ENCODE measurements around the gene CSPG4. TPM values are rescaled to one million over a fixed set of nuclear protein-coding genes. Genes with fewer than 3 reads are reported as not detected.
"Not testable (repeated sequence)": the region's sequence is repeated elsewhere in the genome, so short reads cannot be mapped to it uniquely, and the experiment has no call there.

Gene CSPG4
- polyA plus RNA-seq, 1 donor (not counting 4 experiments of a cell fraction or from before 2014, with no cell fraction given) = 0.67 TPM

DNA sequence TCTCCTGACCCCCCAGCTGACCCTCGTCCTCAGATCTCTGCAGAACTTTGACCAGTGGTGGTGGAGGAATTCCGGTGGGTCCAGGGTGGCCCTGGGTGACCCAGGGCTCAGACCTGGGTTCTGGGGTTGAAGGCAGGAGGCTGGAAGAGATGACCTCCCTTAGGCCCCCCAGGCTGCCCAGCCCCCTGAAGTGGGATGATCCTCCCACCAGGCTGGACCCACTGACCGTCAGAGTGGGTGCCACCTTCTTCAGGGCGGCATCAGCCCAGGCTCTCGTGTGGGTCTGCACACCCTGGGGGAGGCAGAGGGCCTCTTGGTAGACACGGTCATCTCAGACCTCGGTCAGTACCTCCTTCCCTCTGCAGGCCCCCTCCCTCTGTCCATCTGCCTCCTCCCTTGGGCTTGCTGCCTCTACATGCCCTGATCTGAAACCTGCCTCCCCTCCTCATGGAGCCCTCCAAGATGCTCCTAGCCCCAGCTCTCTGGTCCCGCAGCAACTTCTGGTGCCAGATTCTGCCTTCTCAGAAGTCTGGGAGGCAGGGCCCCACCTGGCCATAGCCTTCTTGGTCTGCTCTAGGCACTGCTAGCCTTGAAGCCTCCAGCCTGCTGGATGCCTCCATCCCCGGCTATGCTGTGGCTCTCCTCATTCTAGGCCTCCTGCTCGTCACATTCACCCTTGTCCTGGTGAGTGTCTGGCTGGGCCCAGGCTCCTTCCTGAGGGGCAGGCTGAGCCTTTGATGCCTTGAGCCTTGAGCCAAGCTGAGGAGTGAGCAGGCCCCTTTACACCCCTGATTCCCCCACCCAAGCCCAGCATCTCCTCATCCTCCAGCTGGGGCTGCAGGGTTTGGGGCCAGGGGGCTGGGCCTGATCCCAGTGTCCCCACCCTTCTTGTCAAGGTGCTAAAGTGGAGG is 49.1 kb upstream of the CSPG4 start:
- Histone ChIP-seq H3K36me3 (ENCODE audit: control insufficient read depth in 2 of 2, extremely low read depth in 1 of 2, insufficient read depth in 2 of 2, low read length in 2 of 2) (no peaks in the 10 kb centered on the region), H3K27me3 (ENCODE audit: control insufficient read depth, extremely low read depth, insufficient read depth, low read length) (no peaks in the 10 kb centered on the region), H3K4me3 (ENCODE audit: control insufficient read depth in 2 of 3, extremely low read depth in 1 of 3, insufficient read depth in 2 of 3, low read depth in 1 of 3, low read length in 3 of 3) (no peak overlapping the region), H3K4me2 (ENCODE audit: control insufficient read depth, extremely low read depth, insufficient read depth, low read depth, low read length) (no peak overlapping the region), H3K27ac (ENCODE audit: control insufficient read depth, insufficient read depth, low read length) (no peak overlapping the region), H3K9me3 (ENCODE audit: control insufficient read depth, low read depth, low read length) (no peaks in the 10 kb centered on the region), H3K9me1 (ENCODE audit: control insufficient read depth, extremely low read depth, insufficient read depth, low read length) (no peaks in the 10 kb centered on the region), H3K9ac (ENCODE audit: control insufficient read depth, extremely low read depth, insufficient read depth, low read length) (no peak overlapping the region), H3K79me2 (ENCODE audit: control insufficient read depth, insufficient read depth, low read length) (no peaks in the 10 kb centered on the region), H2AFZ (ENCODE audit: control insufficient read depth, low read length) (no peak overlapping the region), H3K4me1 (ENCODE audit: control insufficient read depth, extremely low read depth, insufficient read depth, low read length) (peaks cover 5% of the 10 kb centered on the region), H4K20me1 (ENCODE audit: control insufficient read depth, extremely low read depth, insufficient read depth, low read length) (no peaks in the 10 kb centered on the region)
- DNase-seq (ENCODE audit: low read depth, low spot score) (no peak), FAIRE-seq (no peak)
- dilution Hi-C loops (cut with MboI; ENCODE audit: extremely low pct_ligation_motif_present, low sequenced_read_pairs) = no loop called here
- TF ChIP-seq EZH2 (IDR thresholded peaks at IDR 0.05; ENCODE audit: low read length) = no peak
- TF ChIP-seq, protein P1, sequence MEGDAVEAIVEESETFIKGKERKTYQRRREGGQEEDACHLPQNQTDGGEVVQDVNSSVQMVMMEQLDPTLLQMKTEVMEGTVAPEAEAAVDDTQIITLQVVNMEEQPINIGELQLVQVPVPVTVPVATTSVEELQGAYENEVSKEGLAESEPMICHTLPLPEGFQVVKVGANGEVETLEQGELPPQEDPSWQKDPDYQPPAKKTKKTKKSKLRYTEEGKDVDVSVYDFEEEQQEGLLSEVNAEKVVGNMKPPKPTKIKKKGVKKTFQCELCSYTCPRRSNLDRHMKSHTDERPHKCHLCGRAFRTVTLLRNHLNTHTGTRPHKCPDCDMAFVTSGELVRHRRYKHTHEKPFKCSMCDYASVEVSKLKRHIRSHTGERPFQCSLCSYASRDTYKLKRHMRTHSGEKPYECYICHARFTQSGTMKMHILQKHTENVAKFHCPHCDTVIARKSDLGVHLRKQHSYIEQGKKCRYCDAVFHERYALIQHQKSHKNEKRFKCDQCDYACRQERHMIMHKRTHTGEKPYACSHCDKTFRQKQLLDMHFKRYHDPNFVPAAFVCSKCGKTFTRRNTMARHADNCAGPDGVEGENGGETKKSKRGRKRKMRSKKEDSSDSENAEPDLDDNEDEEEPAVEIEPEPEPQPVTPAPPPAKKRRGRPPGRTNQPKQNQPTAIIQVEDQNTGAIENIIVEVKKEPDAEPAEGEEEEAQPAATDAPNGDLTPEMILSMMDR (optimal IDR thresholded peaks at IDR 0.05 in 1 of 3, IDR thresholded peaks at IDR 0.05 in 1 of 3, conservative IDR thresholded peaks at IDR 0.05 in 1 of 3; ENCODE audit: extremely low read depth in 1 of 3, insufficient read depth in 2 of 3, low read length in 3 of 3) = no peak

DNA sequence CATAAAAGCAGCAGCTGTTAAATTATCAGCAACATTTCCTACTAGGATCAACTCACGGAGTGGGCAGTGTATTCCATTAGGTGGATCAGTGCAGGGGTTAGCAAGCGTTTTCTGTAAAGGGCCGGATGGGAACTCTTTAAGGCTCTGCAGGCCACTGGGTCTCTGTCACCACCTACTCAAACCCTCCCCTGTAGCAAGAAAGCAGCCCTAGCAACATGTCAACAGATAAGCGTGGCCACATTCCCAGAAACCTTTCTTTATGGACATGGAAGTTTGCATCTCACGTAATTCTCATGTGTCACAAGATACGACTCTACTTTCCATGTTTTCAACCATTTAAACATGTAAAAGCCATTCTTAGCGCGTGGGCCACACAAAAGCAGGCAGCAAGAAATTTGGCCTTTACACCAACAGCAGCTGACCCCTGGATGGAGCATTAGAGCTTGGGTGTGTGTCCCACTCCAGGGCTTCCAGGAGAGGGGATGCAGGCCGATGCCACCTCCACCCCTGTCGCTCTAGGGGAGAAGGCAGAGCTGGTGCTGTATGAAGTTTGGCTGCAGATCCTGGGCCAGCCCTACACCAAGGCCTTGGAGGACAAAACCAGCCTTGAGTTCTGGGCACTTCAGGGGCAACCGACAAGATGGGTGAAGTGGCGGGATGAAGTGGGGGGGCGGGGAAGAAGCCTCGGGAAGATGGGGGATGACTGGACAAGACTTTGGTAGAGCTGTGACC is 48.2 kb upstream of the CSPG4 start:
- no peak overlapping the region for H3K27ac ChIP-seq (ENCODE audit: control insufficient read depth, insufficient read depth, low read length)

DNA sequence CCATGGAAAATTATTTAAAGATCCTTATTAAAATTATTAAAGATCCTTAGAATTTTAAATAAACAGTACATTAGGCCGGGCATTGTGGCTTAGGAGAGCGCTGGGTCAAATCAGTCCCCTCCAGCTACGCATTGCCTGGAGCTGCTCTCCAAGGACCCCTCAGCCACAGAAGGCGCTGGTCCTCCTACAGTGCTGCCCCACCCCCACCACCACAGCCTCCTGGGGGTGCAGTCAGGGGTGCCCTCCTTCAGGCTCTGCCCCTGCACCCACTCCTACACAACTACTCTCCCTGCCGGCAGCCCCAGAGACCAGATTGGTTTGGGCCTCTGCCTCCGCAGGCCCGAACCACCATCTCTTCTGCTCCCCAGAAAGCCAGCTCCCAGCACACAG is 47.5 kb upstream of the CSPG4 start:
- H3K27me3 ChIP-seq (ENCODE audit: control insufficient read depth, extremely low read depth, insufficient read depth, low read length); H3K9me1 ChIP-seq (ENCODE audit: control insufficient read depth, extremely low read depth, insufficient read depth, low read length); H4K20me1 ChIP-seq (ENCODE audit: control insufficient read depth, extremely low read depth, insufficient read depth, low read length); H3K79me2 ChIP-seq (ENCODE audit: control insufficient read depth, insufficient read depth, low read length); H3K4me3 ChIP-seq (ENCODE audit: control insufficient read depth in 2 of 3, extremely low read depth in 1 of 3, insufficient read depth in 2 of 3, low read depth in 1 of 3, low read length in 3 of 3); H2AFZ ChIP-seq (ENCODE audit: control insufficient read depth, low read length); H3K36me3 ChIP-seq (ENCODE audit: control insufficient read depth in 2 of 2, extremely low read depth in 1 of 2, insufficient read depth in 2 of 2, low read length in 2 of 2); H3K9me3 ChIP-seq (ENCODE audit: control insufficient read depth, low read depth, low read length); FAIRE-seq; H3K27ac ChIP-seq (ENCODE audit: control insufficient read depth, insufficient read depth, low read length); DNase-seq (ENCODE audit: low read depth, low spot score); H3K9ac ChIP-seq (ENCODE audit: control insufficient read depth, extremely low read depth, insufficient read depth, low read length); H3K4me1 ChIP-seq (ENCODE audit: control insufficient read depth, extremely low read depth, insufficient read depth, low read length); dilution Hi-C loops (cut with MboI; ENCODE audit: extremely low pct_ligation_motif_present, low sequenced_read_pairs); H3K4me2 ChIP-seq (ENCODE audit: control insufficient read depth, extremely low read depth, insufficient read depth, low read depth, low read length): not testable (repeated sequence)

More for the DNA sequence above, 48.2 kb upstream of the CSPG4 start:
- no peak overlapping the region for H3K9ac ChIP-seq (ENCODE audit: control insufficient read depth, extremely low read depth, insufficient read depth, low read length)
- H3K9me1 ChIP-seq (ENCODE audit: control insufficient read depth, extremely low read depth, insufficient read depth, low read length) = no peaks in the 10 kb centered on the region
- H3K4me1 ChIP-seq (ENCODE audit: control insufficient read depth, extremely low read depth, insufficient read depth, low read length) = peaks cover 5% of the 10 kb centered on the region
- FAIRE-seq = no peak
- no peak overlapping the region for H3K4me2 ChIP-seq (ENCODE audit: control insufficient read depth, extremely low read depth, insufficient read depth, low read depth, low read length)
- no peaks in the 10 kb centered on the region for H3K79me2 ChIP-seq (ENCODE audit: control insufficient read depth, insufficient read depth, low read length)
- no peaks in the 10 kb centered on the region for H4K20me1 ChIP-seq (ENCODE audit: control insufficient read depth, extremely low read depth, insufficient read depth, low read length)
- TF ChIP-seq, protein P1 (optimal IDR thresholded peaks at IDR 0.05 in 1 of 3, IDR thresholded peaks at IDR 0.05 in 1 of 3, conservative IDR thresholded peaks at IDR 0.05 in 1 of 3; ENCODE audit: extremely low read depth in 1 of 3, insufficient read depth in 2 of 3, low read length in 3 of 3) = no peak
- no peak for TF ChIP-seq EZH2 (IDR thresholded peaks at IDR 0.05; ENCODE audit: low read length)
- dilution Hi-C loops (cut with MboI; ENCODE audit: extremely low pct_ligation_motif_present, low sequenced_read_pairs) = no loop called here
- no peak overlapping the region for H3K4me3 ChIP-seq (ENCODE audit: control insufficient read depth in 2 of 3, extremely low read depth in 1 of 3, insufficient read depth in 2 of 3, low read depth in 1 of 3, low read length in 3 of 3)
- H3K36me3 ChIP-seq (ENCODE audit: control insufficient read depth in 2 of 2, extremely low read depth in 1 of 2, insufficient read depth in 2 of 2, low read length in 2 of 2) = no peaks in the 10 kb centered on the region
- no peak overlapping the region for H2AFZ ChIP-seq (ENCODE audit: control insufficient read depth, low read length)
- no peaks in the 10 kb centered on the region for H3K9me3 ChIP-seq (ENCODE audit: control insufficient read depth, low read depth, low read length)
- no peak for DNase-seq (ENCODE audit: low read depth, low spot score)
- no peaks in the 10 kb centered on the region for H3K27me3 ChIP-seq (ENCODE audit: control insufficient read depth, extremely low read depth, insufficient read depth, low read length)
